HG03571 (cell line): ENCODE results near the gene MTTP.

Experiments used
- ATAC-seq: cut with Tn5 transposase; IDR thresholded peaks from one replicate; pipeline ENCODE4 v1.9.1; 2021; ENCODE audit not compliant: unreplicated experiment

Gene MTTP

GRCh38 chr4:99591757-99592156 lies 17.1 kb downstream of the MTTP start:
- no peak for ATAC-seq

GRCh38 chr4:99593781-99594641 lies 19.4 kb downstream of the MTTP start:
- no peak for ATAC-seq

- ATAC-seq: no peak
Observed at GRCh38 chr4:99594818-99595217, 20.2 kb downstream of the MTTP start.

GRCh38 chr4:99606716-99607115 lies 32.1 kb downstream of the MTTP start:
- ATAC-seq: no peak

- no peak for ATAC-seq
Observed at GRCh38 chr4:99608417-99608816, 33.8 kb downstream of the MTTP start.

- no peak for ATAC-seq
Observed at GRCh38 chr4:99610605-99611175, 36.1 kb downstream of the MTTP start.

GRCh38 chr4:99612281-99612680 lies 37.7 kb downstream of the MTTP start:
- no peak for ATAC-seq

- ATAC-seq: no peak
Observed at GRCh38 chr4:99612704-99613103, 38.1 kb downstream of the MTTP start.

GRCh38 chr4:99614491-99614890 lies 39.9 kb downstream of the MTTP start:
- no peak for ATAC-seq

GRCh38 chr4:99615170-99615820 lies 40.7 kb downstream of the MTTP start:
- no peak for ATAC-seq

GRCh38 chr4:99617374-99617773 lies 42.8 kb downstream of the MTTP start:
- no peak for ATAC-seq

- ATAC-seq: no peak
Observed at GRCh38 chr4:99622341-99622740, 47.7 kb downstream of the MTTP start.

GRCh38 chr4:99624141-99624719 lies 49.6 kb downstream of the MTTP start:
- ATAC-seq: no peak

GRCh38 chr4:99625369-99625768 lies 50.7 kb downstream of the MTTP start:
- ATAC-seq: no peak

GRCh38 chr4:99628040-99628439 lies 53.4 kb downstream of the MTTP start:
- ATAC-seq: no peak

- no peak for ATAC-seq
Observed at GRCh38 chr4:99629962-99630554, 55.4 kb downstream of the MTTP start.

- ATAC-seq: no peak
Observed at GRCh38 chr4:99630857-99631360, 56.3 kb downstream of the MTTP start.

GRCh38 chr4:99633772-99634171 lies 59.1 kb downstream of the MTTP start:
- no peak for ATAC-seq

- ATAC-seq: no peak
Observed at GRCh38 chr4:99634742-99635360, 60.2 kb downstream of the MTTP start.

GRCh38 chr4:99635601-99636000 lies 61.0 kb downstream of the MTTP start:
- no peak for ATAC-seq

GRCh38 chr4:99636422-99636821 lies 61.8 kb downstream of the MTTP start:
- no peak for ATAC-seq
